Pancreas (tissue), 10 donors: ENCODE measurements around the gene YBX1. TPM values are rescaled to one million over a fixed set of nuclear protein-coding genes. Genes with fewer than 3 reads are reported as not detected.
A peak's percentile ranks its signal among the peaks of the same experiment; 100 is the strongest.

Experiments used
- ATAC-seq, 4 donors: fragments of 200-7000 bp; cut with Tn5 transposase; one replicate each; pipeline versions ENCODE4 v1.8.0 to v1.9.1; 2020; ENCODE audit warnings: mild to moderate bottlenecking in 4 of 4, moderate library complexity in 4 of 4
- DNase-seq, 6 donors: peaks; one replicate each; pipeline ENCODE4 v3.0.0-alpha.2; 2020
- FAIRE-seq: peaks from 2 replicates; lab custom pipeline; 2012; peaks lifted over from hg19 to GRCh38; lab: Jason Lieb, UNC
- H3K27ac ChIP-seq, 4 donors: fragments of 200-600 bp; sonication (generic); 1 replicate in 3 of 4; 2 replicates in 1 of 4; pipeline versions ENCODE4 v1.5.0 to v1.8.0; 2020
- H3K27me3 ChIP-seq, 4 donors: fragments of 200-600 bp; one replicate each; pipeline ENCODE4 v1.8.0; 2021
- H3K36me3 ChIP-seq, 3 donors: fragments of 200-600 bp; sonication (generic) in 1 of 3; one replicate each; pipeline versions ENCODE4 v1.5.0 to v1.8.0; 2020 to 2021
- H3K4me1 ChIP-seq, 3 donors: fragments of 200-600 bp; one replicate each; pipeline ENCODE4 v1.8.0; 2021
- H3K4me3 ChIP-seq, 4 donors: fragments of 200-600 bp; sonication (generic) in 2 of 4; one replicate each; pipeline versions ENCODE4 v1.5.0 to v1.8.0; 2020 to 2021
- H3K9me3 ChIP-seq, 4 donors: fragments of 200-600 bp; one replicate each; pipeline ENCODE4 v1.8.0; 2021
- WGBS, 2 donors: extraction: QIAGEN DNeasy Blood & Tissue Kit; methylation state at CpG; one replicate each; pipeline ENCODE4 v1.1.7; 2013; 5-methylcytosine and 5-hydroxymethylcytosine counted together
- intact Hi-C, 3 donors: fragments of 100-400 bp; cut with DNase I; formaldehyde crosslinking; loops; one replicate each; pipeline versions ENCODE4 v1.11.1 to v1.14.2; 2022
- polyA plus RNA-seq, 2 donors: library from polyadenylated mRNA; stranded (reverse); fragments of 200-250 nt; gene quantifications; one replicate each; pipeline ENCODE4 v1.2.3, GENCODE V29; 2013
- total RNA-seq, 6 donors: library from RNA; stranded (reverse); fragmentation: NEBNext Ultra II Directional in 4 of 6; extraction: Animal tissue kit (Norgen Biotek cat#: 25700) in 4 of 6; gene quantifications; one replicate each; pipeline versions ENCODE4 v1.2.1 to v1.2.4, GENCODE V29; 2021 to 2023
- TF ChIP-seq, protein P1 (sequence below), 4 donors: fragments of 200-600 bp; sonication (generic) in 3 of 4; IDR thresholded peaks; one replicate each; pipeline versions ENCODE4 v1.5.0 to v1.8.0; 2021; ENCODE audit warnings: antibody characterized with exemption in 4 of 4
- donor health status: healthy with polysubstance abuse.
- donor health status: DM: no; HTN: no; CAD: no; lungs with moderate emphysema.
- donor health status: DM: no; HTN: no; CAD: no.
- donor health status: control.
- donor health status: control.
- donor health status: Bipolar disorder and iron deficiency.
- donor health status: DM: yes; HTN: yes; CAD: no.
- donor health status: DM: no; HTN: no; CAD: no.
- donor health status: DM: no; HTN: no; CAD: no.
- donor health status: DM: yes; HTN: yes; CAD: no.

Gene YBX1
- total and polyA plus RNA-seq, 8 donors, result 97.4 to 240 (median 196) TPM

DNA sequence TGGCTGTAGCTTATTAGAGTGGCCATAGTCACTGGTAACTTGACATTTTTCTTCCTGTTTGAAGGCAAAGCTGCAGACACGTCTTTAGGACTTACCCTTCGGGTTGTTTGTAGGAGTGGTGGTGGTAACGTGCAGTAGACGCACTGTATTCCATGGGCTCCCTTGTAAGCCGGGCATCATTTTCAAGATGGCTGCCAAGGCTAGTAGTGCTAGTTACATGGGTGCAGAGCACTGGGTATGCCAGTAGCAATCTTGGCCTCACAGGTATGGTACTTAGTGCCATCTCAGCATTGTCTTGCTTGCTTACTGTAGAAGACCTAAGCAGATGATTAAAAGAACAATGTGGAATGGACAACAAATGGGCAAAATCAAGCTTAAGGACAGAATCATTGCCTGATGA, 1.9 kb downstream of the YBX1 start:
- ATAC-seq, result no peak
- Histone ChIP-seq H3K4me1 (peaks cover 15 to 47% (median 21%) of the 10 kb centered on the region in 3 donors), H3K9me3 (no peaks in the 10 kb centered on the region), H3K36me3 (no peaks in the 10 kb centered on the region), H3K4me3 (peak overlapping the region in 2 of 4 donors; percentile 90 to 93), H3K27me3 (no peaks in the 10 kb centered on the region), H3K27ac (no peak overlapping the region)
- intact Hi-C loops, result no loop called here
- no peak for FAIRE-seq
- TF ChIP-seq, protein P1, sequence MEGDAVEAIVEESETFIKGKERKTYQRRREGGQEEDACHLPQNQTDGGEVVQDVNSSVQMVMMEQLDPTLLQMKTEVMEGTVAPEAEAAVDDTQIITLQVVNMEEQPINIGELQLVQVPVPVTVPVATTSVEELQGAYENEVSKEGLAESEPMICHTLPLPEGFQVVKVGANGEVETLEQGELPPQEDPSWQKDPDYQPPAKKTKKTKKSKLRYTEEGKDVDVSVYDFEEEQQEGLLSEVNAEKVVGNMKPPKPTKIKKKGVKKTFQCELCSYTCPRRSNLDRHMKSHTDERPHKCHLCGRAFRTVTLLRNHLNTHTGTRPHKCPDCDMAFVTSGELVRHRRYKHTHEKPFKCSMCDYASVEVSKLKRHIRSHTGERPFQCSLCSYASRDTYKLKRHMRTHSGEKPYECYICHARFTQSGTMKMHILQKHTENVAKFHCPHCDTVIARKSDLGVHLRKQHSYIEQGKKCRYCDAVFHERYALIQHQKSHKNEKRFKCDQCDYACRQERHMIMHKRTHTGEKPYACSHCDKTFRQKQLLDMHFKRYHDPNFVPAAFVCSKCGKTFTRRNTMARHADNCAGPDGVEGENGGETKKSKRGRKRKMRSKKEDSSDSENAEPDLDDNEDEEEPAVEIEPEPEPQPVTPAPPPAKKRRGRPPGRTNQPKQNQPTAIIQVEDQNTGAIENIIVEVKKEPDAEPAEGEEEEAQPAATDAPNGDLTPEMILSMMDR (IDR thresholded peaks at IDR 0.05), result no peak
- WGBS, 2 donors, result 57 to 59% methylated on average over 5 of the region's 5 CpGs
- no peak for DNase-seq

DNA sequence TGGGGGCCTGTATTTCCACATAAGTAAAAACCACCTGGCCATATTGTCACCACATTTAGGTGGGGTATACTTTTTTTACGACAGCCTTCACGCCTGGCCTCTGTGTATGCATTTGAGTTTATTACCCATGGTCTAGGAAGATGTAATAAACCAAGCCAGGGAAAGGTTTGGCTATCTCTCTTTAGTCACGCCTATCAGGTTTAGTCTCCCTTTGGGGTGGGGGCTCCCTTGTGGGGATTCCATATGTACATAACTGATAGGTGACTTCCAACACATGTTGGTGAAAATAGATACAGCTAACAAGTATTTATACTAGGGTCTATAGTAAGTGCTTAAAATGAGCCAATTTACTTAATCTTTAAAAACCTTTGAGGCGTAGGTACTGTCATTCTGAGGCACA, 4.2 kb downstream of the YBX1 start:
- Histone ChIP-seq H3K4me3 (no peak overlapping the region), H3K36me3 (no peaks in the 10 kb centered on the region), H3K27me3 (no peaks in the 10 kb centered on the region), H3K27ac (no peak overlapping the region), H3K4me1 (peaks cover 10 to 61% (median 32%) of the 10 kb centered on the region in 3 donors), H3K9me3 (no peaks in the 10 kb centered on the region)
- no peak for FAIRE-seq
- WGBS, 2 donors, result 85 to 88% methylated on average over 4 of the region's 4 CpGs
- TF ChIP-seq, protein P1 (IDR thresholded peaks at IDR 0.05), result no peak
- DNase-seq, result no peak
- intact Hi-C loops, result no loop called here
- no peak for ATAC-seq

DNA sequence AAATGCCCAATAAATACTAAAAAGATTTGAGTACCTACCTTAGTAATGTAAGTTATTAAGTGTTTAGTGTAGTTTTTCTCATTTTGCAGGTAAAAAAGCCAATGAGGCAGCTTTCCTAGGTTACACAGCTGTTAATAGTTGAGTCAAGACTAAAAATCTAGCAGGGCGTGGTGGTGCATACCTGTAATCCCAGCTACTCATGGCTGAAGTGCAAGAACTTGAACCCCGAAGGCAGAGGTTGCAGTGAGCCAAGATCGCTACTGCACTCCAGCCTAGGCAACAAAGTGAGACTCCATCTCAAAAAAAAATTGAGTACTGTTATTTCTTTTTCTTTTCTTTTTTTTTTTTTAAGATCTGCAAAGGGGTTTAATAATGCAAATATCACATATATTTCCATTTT, 7.7 kb downstream of the YBX1 start:
- H3K27ac ChIP-seq, result no peak overlapping the region
- 90 to 92% methylated on average over 3 of the region's 3 CpGs for WGBS, 2 donors

DNA sequence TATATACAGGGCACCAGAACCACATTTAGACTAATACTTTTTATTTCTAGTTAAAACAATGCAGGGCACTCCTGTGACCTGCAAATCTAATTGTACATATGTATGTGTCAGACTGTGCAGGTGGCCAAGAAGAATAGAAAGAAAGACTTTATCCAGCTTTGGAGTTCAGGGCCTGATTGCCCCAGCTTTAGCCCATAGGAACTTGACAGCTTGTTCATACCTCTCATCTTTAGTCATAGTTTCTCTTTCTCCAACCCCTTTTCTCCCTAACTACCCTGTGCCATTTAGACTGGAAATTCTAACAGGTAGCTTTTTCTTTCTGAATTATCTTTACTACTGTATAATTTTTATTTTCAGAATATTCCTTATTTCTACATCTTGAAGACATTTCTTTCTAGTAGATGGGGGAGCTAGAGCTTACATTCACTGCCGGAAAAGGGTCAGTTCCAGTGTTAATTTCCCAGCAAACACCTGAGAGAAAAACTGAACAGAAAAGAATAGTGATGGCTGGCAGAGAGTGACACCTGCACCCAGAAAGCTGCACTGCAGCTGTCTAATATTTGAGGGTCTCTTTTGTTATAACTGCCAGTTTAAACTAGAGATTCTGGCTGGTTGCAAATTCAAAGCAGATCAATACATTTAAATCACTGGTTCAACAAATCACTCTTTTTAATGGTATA, 8.4 kb downstream of the YBX1 start:
- no peaks in the 10 kb centered on the region for H3K9me3 ChIP-seq
- H3K4me1 ChIP-seq, result peaks cover 15 to 64% (median 38%) of the 10 kb centered on the region in 3 donors
- no peaks in the 10 kb centered on the region for H3K36me3 ChIP-seq
- ATAC-seq, result no peak
- WGBS, 2 donors, result 86 to 90% methylated on average over 1 of the region's 1 CpG
- H3K27me3 ChIP-seq, result no peaks in the 10 kb centered on the region
- no peak overlapping the region for H3K4me3 ChIP-seq
- intact Hi-C loops, result no loop called here
- TF ChIP-seq, protein P1 (IDR thresholded peaks at IDR 0.05), result no peak
- FAIRE-seq, result no peak
- no peak overlapping the region for H3K27ac ChIP-seq
- no peak for DNase-seq

More for the DNA sequence above, 7.7 kb downstream of the YBX1 start:
- TF ChIP-seq, protein P1 (IDR thresholded peaks at IDR 0.05), result no peak
- Histone ChIP-seq H3K36me3 (no peaks in the 10 kb centered on the region), H3K4me1 (peaks cover 17 to 72% (median 45%) of the 10 kb centered on the region in 3 donors), H3K27me3 (no peaks in the 10 kb centered on the region), H3K9me3 (no peaks in the 10 kb centered on the region), H3K4me3 (no peak overlapping the region)
- FAIRE-seq (no peak), DNase-seq (no peak), ATAC-seq (no peak)
- intact Hi-C loops, result no loop called here

DNA sequence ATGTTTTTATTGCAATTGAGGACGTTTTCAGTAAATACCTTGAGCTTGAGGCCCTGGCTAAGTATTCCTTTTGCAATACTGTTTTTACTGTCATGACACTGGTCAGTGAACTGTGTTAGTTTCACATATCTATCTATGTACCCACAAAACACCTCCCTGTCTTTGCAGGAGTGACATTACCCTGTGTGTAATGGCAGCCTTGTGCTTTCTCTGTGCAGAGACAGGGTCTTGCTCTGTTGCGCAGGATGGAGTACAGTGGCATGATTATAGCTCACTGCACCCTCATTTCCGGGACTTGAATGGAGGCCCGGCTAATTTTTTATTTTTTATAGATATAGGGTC, 8.9 kb downstream of the YBX1 start:
- intact Hi-C loops, result no loop called here
- Histone ChIP-seq H3K36me3 (no peaks in the 10 kb centered on the region), H3K9me3 (no peaks in the 10 kb centered on the region), H3K4me1 (peaks cover 12 to 59% (median 33%) of the 10 kb centered on the region in 3 donors), H3K4me3 (no peak overlapping the region), H3K27me3 (no peaks in the 10 kb centered on the region), H3K27ac (no peak overlapping the region)
- WGBS, 2 donors, result 65 to 72% methylated on average over 4 of the region's 4 CpGs
- no peak for ATAC-seq
- no peak for FAIRE-seq
- DNase-seq, result no peak
- TF ChIP-seq, protein P1 (IDR thresholded peaks at IDR 0.05), result no peak
